Hematopoietic multipotent progenitor cell treated with erythropoietin and hydrocortisone succinate and interleukin-3 and kit ligand, for 4 days (in vitro differentiated cells): ENCODE measurements around the gene AK9.
"Not testable (repeated sequence)": the region's sequence is repeated elsewhere in the genome, so short reads cannot be mapped to it uniquely, and the experiment has no call there.

ENCODE experiments used
- DNase-seq: peaks from one replicate; pipeline ENCODE4 v3.0.0-alpha.2; 2015

Gene AK9

GRCh38 chr6:109478222-109478805, 212.7 kb downstream of the AK9 start:
- DNase-seq: no peak

GRCh38 chr6:109477725-109478124, 213.3 kb downstream of the AK9 start:
- no peak for DNase-seq

GRCh38 chr6:109477184-109477583, 213.8 kb downstream of the AK9 start:
- no peak for DNase-seq

- DNase-seq: no peak
These were observed 215.4 kb downstream of the AK9 start for GRCh38 chr6:109475625-109476024.

- no peak for DNase-seq
These were observed 216.0 kb downstream of the AK9 start for GRCh38 chr6:109474995-109475394.

GRCh38 chr6:109473120-109473519, 217.9 kb downstream of the AK9 start:
- DNase-seq: no peak

GRCh38 chr6:109472132-109472995, 218.6 kb downstream of the AK9 start:
- no peak for DNase-seq

- DNase-seq: no peak
These were observed 219.7 kb downstream of the AK9 start for GRCh38 chr6:109471105-109471810.

- no peak for DNase-seq
These were observed 221.3 kb downstream of the AK9 start for GRCh38 chr6:109469591-109470189.

GRCh38 chr6:109467696-109468095, 223.3 kb downstream of the AK9 start:
- DNase-seq: no peak

GRCh38 chr6:109466212-109466923, 224.6 kb downstream of the AK9 start:
- DNase-seq: no peak

- DNase-seq: no peak
These were observed 225.2 kb downstream of the AK9 start for GRCh38 chr6:109465772-109466171.

- DNase-seq: no peak
These were observed 229.1 kb downstream of the AK9 start for GRCh38 chr6:109461733-109462526.

- not testable (repeated sequence) for DNase-seq
These were observed 229.8 kb downstream of the AK9 start for GRCh38 chr6:109461205-109461604.

- no peak for DNase-seq
These were observed 230.7 kb downstream of the AK9 start for GRCh38 chr6:109460161-109460829.

- peak; percentile 64 for DNase-seq
These were observed 232.0 kb downstream of the AK9 start for GRCh38 chr6:109458774-109459531.

- DNase-seq: no peak
These were observed 233.4 kb downstream of the AK9 start for GRCh38 chr6:109457562-109457996.

GRCh38 chr6:109456710-109457561, 234.1 kb downstream of the AK9 start:
- no peak for DNase-seq

GRCh38 chr6:109456111-109456583, 234.9 kb downstream of the AK9 start:
- DNase-seq: no peak
